ENCODE results near the gene PRR33.

Gene PRR33

GRCh38 chr11:1868636-1869291, 22.9 kb downstream of the PRR33 start:
- Histone ChIP-seq H2AFZ (ENCODE audit: low read depth, low read length) (no peak overlapping the region), H4K20me1 (ENCODE audit: insufficient read depth, low read length) (peaks cover 99% of the 10 kb centered on the region), H3K9ac (ENCODE audit: low read length) (no peak overlapping the region), H3K4me2 (ENCODE audit: low read length) (peak overlapping the region; percentile 35), H3K9me3 (ENCODE audit: insufficient read depth, low read length) (no peaks in the 10 kb centered on the region), H3K27ac (ENCODE audit: low read length) (no peak overlapping the region), H3K79me2 (ENCODE audit: low read length) (peaks cover 22% of the 10 kb centered on the region), H3K36me3 (replicated peaks; ENCODE audit: low read depth, low read length) (peaks cover 28% of the 10 kb centered on the region), H3K27me3 (ENCODE audit: low read depth, low read length) (0 out of 2 replicates have a peak, but pooled peaks cover 4% of the 10 kb centered on the region), H3K4me3 (ENCODE audit: low read length) (no peak overlapping the region), H3K4me1 (ENCODE audit: low read length) (peaks cover 25% of the 10 kb centered on the region)
- TF ChIP-seq EZH2phosphoT487 (IDR thresholded peaks at IDR 0.05; ENCODE audit: low read depth), result no peak
- TF ChIP-seq, protein P1, sequence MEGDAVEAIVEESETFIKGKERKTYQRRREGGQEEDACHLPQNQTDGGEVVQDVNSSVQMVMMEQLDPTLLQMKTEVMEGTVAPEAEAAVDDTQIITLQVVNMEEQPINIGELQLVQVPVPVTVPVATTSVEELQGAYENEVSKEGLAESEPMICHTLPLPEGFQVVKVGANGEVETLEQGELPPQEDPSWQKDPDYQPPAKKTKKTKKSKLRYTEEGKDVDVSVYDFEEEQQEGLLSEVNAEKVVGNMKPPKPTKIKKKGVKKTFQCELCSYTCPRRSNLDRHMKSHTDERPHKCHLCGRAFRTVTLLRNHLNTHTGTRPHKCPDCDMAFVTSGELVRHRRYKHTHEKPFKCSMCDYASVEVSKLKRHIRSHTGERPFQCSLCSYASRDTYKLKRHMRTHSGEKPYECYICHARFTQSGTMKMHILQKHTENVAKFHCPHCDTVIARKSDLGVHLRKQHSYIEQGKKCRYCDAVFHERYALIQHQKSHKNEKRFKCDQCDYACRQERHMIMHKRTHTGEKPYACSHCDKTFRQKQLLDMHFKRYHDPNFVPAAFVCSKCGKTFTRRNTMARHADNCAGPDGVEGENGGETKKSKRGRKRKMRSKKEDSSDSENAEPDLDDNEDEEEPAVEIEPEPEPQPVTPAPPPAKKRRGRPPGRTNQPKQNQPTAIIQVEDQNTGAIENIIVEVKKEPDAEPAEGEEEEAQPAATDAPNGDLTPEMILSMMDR (IDR thresholded peaks at IDR 0.05; ENCODE audit: low read depth, low read length), result no peak

GRCh38 chr11:1868056-1868635, 23.5 kb downstream of the PRR33 start:
- H3K27ac ChIP-seq (ENCODE audit: low read length), result no peak overlapping the region
- H3K4me3 ChIP-seq (ENCODE audit: low read length), result no peak overlapping the region
- peaks cover 100% of the 10 kb centered on the region for H4K20me1 ChIP-seq (ENCODE audit: insufficient read depth, low read length)

GRCh38 chr11:1867381-1867780, 24.3 kb downstream of the PRR33 start:
- Histone ChIP-seq H3K79me2 (ENCODE audit: low read length) (peaks cover 36% of the 10 kb centered on the region), H3K36me3 (replicated peaks; ENCODE audit: low read depth, low read length) (peaks cover 41% of the 10 kb centered on the region), H3K9ac (ENCODE audit: low read length) (no peak overlapping the region), H3K4me1 (ENCODE audit: low read length) (peaks cover 25% of the 10 kb centered on the region), H3K9me3 (ENCODE audit: insufficient read depth, low read length) (no peaks in the 10 kb centered on the region), H3K27me3 (ENCODE audit: low read depth, low read length) (0 out of 2 replicates have a peak, but pooled peaks cover 4% of the 10 kb centered on the region), H3K27ac (ENCODE audit: low read length) (no peak overlapping the region), H2AFZ (ENCODE audit: low read depth, low read length) (no peak overlapping the region), H4K20me1 (ENCODE audit: insufficient read depth, low read length) (peaks cover 100% of the 10 kb centered on the region), H3K4me3 (ENCODE audit: low read length) (no peak overlapping the region), H3K4me2 (ENCODE audit: low read length) (no peak overlapping the region)
- TF ChIP-seq EZH2phosphoT487 (IDR thresholded peaks at IDR 0.05; ENCODE audit: low read depth), result no peak
- TF ChIP-seq, protein P1 (IDR thresholded peaks at IDR 0.05; ENCODE audit: low read depth, low read length), result no peak

More at GRCh38 chr11:1868056-1868635, 23.5 kb downstream of the PRR33 start:
- H3K79me2 ChIP-seq (ENCODE audit: low read length), result peaks cover 28% of the 10 kb centered on the region
- H3K36me3 ChIP-seq (replicated peaks; ENCODE audit: low read depth, low read length), result peaks cover 34% of the 10 kb centered on the region
- TF ChIP-seq, protein P1 (IDR thresholded peaks at IDR 0.05; ENCODE audit: low read depth, low read length), result no peak
- no peak for TF ChIP-seq EZH2phosphoT487 (IDR thresholded peaks at IDR 0.05; ENCODE audit: low read depth)
- 0 out of 2 replicates have a peak, but pooled peaks cover 4% of the 10 kb centered on the region for H3K27me3 ChIP-seq (ENCODE audit: low read depth, low read length)
- no peak overlapping the region for H2AFZ ChIP-seq (ENCODE audit: low read depth, low read length)
- H3K9me3 ChIP-seq (ENCODE audit: insufficient read depth, low read length), result no peaks in the 10 kb centered on the region
- peaks cover 25% of the 10 kb centered on the region for H3K4me1 ChIP-seq (ENCODE audit: low read length)
- peak overlapping the region; percentile 35 for H3K4me2 ChIP-seq (ENCODE audit: low read length)
- no peak overlapping the region for H3K9ac ChIP-seq (ENCODE audit: low read length)

DNA sequence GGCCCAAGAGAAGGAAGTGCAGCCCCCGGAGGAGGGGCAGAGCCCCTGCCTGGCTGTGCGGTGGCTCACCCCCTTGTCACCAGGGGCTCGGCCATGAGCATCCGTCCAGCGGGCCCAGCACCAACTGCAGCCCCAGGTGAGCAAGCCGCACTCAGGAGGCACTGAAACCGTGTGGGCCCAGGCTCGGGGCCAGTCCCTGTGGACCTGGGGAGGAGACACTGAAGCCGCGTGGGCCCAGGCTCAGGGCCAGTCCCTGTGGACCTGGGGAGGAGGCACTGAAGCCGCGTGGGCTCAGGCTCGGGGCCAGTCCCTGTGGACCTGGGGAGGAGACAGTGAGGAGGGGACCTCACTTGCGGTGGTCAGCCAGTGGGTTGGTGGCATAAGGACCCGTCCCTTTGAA, 24.9 kb downstream of the PRR33 start:
- no peak overlapping the region for H3K9ac ChIP-seq (ENCODE audit: low read length)
- peaks cover 47% of the 10 kb centered on the region for H3K36me3 ChIP-seq (replicated peaks; ENCODE audit: low read depth, low read length)
- H3K4me3 ChIP-seq (ENCODE audit: low read length), result no peak overlapping the region
- no peak for TF ChIP-seq EZH2phosphoT487 (IDR thresholded peaks at IDR 0.05; ENCODE audit: low read depth)
- TF ChIP-seq, protein P1 (IDR thresholded peaks at IDR 0.05; ENCODE audit: low read depth, low read length), result no peak
- H3K27me3 ChIP-seq (ENCODE audit: low read depth, low read length), result 0 out of 2 replicates have a peak, but pooled peaks cover 4% of the 10 kb centered on the region
- no peak overlapping the region for H3K4me2 ChIP-seq (ENCODE audit: low read length)
- H3K79me2 ChIP-seq (ENCODE audit: low read length), result peaks cover 42% of the 10 kb centered on the region
- H3K27ac ChIP-seq (ENCODE audit: low read length), result no peak overlapping the region
- peaks cover 100% of the 10 kb centered on the region for H4K20me1 ChIP-seq (ENCODE audit: insufficient read depth, low read length)
- peaks cover 25% of the 10 kb centered on the region for H3K4me1 ChIP-seq (ENCODE audit: low read length)
- no peaks in the 10 kb centered on the region for H3K9me3 ChIP-seq (ENCODE audit: insufficient read depth, low read length)
- no peak overlapping the region for H2AFZ ChIP-seq (ENCODE audit: low read depth, low read length)

All from OCI-LY3 (cell line).